Measurements from ENCODE around the gene UGT1A7. TPM values are rescaled to one million over a fixed set of nuclear protein-coding genes. Genes with fewer than 3 reads are reported as not detected.

Gene UGT1A7
- total RNA-seq, 4 donors from 2014 or later = 4.6 TPM; not detected in 3

GRCh38 chr2:233702238-233702637 lies 20.5 kb downstream of the UGT1A7 start:
- no peak for ATAC-seq
- H3K27me3 ChIP-seq = peaks cover 5% of the 10 kb centered on the region
- no peak overlapping the region for H3K4me3 ChIP-seq
- no peak for TF ChIP-seq POLR2AphosphoS5 (IDR thresholded peaks at IDR 0.05)
- no peak for TF ChIP-seq EP300 (IDR thresholded peaks at IDR 0.05)
- TF ChIP-seq POLR2A (IDR thresholded peaks at IDR 0.05) = no peak
- TF ChIP-seq CTCF (IDR thresholded peaks at IDR 0.05) = no peak
- no peak overlapping the region for H3K27ac ChIP-seq
- 38 to 63% methylated on average over 3 of the region's 3 CpGs for WGBS, 2 donors (ENCODE audit: low coverage in 1 of 2)
- no peaks in the 10 kb centered on the region for H3K4me1 ChIP-seq
- H3K9me3 ChIP-seq = no peaks in the 10 kb centered on the region
- H3K36me3 ChIP-seq = no peaks in the 10 kb centered on the region

- Histone ChIP-seq H3K27ac (no peak overlapping the region), H3K36me3 (no peaks in the 10 kb centered on the region), H3K9me3 (no peaks in the 10 kb centered on the region), H3K27me3 (peaks cover 13% of the 10 kb centered on the region), H3K4me1 (no peaks in the 10 kb centered on the region), H3K4me3 (no peak overlapping the region)
- no peak for TF ChIP-seq EP300 (IDR thresholded peaks at IDR 0.05)
- no peak for TF ChIP-seq POLR2A (IDR thresholded peaks at IDR 0.05)
- TF ChIP-seq CTCF (IDR thresholded peaks at IDR 0.05) = no peak
- no peak for TF ChIP-seq POLR2AphosphoS5 (IDR thresholded peaks at IDR 0.05)
- ATAC-seq = no peak
- WGBS, 2 donors (ENCODE audit: low coverage in 1 of 2) = 77 to 80% methylated on average over 1 to 4 of the region's 4 CpGs
Measured at GRCh38 chr2:233705911-233706506, 24.3 kb downstream of the UGT1A7 start.

- Histone ChIP-seq H3K27me3 (peaks cover 18% of the 10 kb centered on the region), H3K9me3 (no peaks in the 10 kb centered on the region), H3K36me3 (no peaks in the 10 kb centered on the region), H3K4me1 (no peaks in the 10 kb centered on the region), H3K4me3 (no peak overlapping the region), H3K27ac (no peak overlapping the region)
- 33% methylated on average over 1 of the region's 1 CpG; no CpG with 5 or more reads in 1 of the 2 donors for WGBS, 2 donors (ENCODE audit: low coverage in 1 of 2)
- no peak for ATAC-seq
- no peak for TF ChIP-seq EP300 (IDR thresholded peaks at IDR 0.05)
- TF ChIP-seq CTCF (IDR thresholded peaks at IDR 0.05) = no peak
- TF ChIP-seq POLR2A (IDR thresholded peaks at IDR 0.05) = no peak
- TF ChIP-seq POLR2AphosphoS5 (IDR thresholded peaks at IDR 0.05) = no peak
Measured at GRCh38 chr2:233706720-233707119, 25.0 kb downstream of the UGT1A7 start.

DNA sequence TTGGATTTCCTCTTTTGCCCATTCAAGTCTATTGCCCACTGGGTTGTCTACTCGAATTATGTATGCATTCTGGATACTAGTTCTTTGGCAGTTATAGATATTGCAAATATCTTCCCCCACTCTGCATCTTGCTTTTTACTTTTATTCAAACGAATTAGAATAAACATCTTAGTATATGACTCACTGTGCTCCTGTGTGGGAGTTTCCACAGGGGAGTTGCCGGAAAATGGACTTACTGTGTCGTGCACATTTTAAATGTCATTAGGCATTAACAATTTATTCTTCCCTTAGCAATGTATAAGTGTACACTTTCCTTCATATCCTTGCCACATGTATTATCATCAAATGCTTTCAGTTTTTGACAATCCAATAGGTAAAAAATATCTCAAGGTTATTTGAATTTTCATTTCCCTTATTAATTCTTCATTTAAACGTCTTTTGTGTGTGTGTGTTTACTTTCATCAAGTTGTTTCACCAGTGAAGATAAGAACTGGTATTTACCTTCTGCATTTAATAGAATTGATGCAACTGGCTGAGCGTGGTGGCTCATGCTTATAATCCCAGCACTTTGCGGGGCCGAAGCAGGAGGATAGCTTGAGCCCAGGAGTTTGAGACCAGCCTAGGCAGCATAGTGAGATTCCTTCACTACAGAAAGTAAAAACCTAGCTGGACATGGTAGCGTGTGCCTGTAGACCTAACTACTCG lies 26.4 kb downstream of the UGT1A7 start:
- Histone ChIP-seq H3K4me1 (no peaks in the 10 kb centered on the region), H3K9me3 (no peaks in the 10 kb centered on the region), H3K27ac (no peak overlapping the region), H3K4me3 (no peak overlapping the region), H3K36me3 (no peaks in the 10 kb centered on the region), H3K27me3 (peaks cover 21% of the 10 kb centered on the region)
- ATAC-seq = no peak
- WGBS, 2 donors (ENCODE audit: low coverage in 1 of 2) = 52 to 53% methylated on average over 7 to 10 of the region's 10 CpGs
- TF ChIP-seq EP300 (IDR thresholded peaks at IDR 0.05) = no peak
- no peak for TF ChIP-seq POLR2A (IDR thresholded peaks at IDR 0.05)
- no peak for TF ChIP-seq POLR2AphosphoS5 (IDR thresholded peaks at IDR 0.05)
- TF ChIP-seq CTCF (IDR thresholded peaks at IDR 0.05) = no peak

GRCh38 chr2:233708942-233709341 lies 27.2 kb downstream of the UGT1A7 start:
- ATAC-seq = no peak
- WGBS, 2 donors (ENCODE audit: low coverage in 1 of 2) = 58 to 78% methylated on average over 4 to 5 of the region's 5 CpGs

More at GRCh38 chr2:233708942-233709341, 27.2 kb downstream of the UGT1A7 start:
- Histone ChIP-seq H3K4me3 (no peak overlapping the region), H3K27ac (no peak overlapping the region), H3K4me1 (no peaks in the 10 kb centered on the region), H3K9me3 (no peaks in the 10 kb centered on the region), H3K27me3 (peaks cover 21% of the 10 kb centered on the region), H3K36me3 (no peaks in the 10 kb centered on the region)
- TF ChIP-seq CTCF (IDR thresholded peaks at IDR 0.05) (no peak), POLR2A (IDR thresholded peaks at IDR 0.05) (no peak)
